IPS-18a (cell line): ENCODE results near the gene VAC14.

Experiments
- H3K27ac ChIP-seq: one replicate; pipeline ENCODE4 v1.5.1; 2013; ENCODE audit warnings: low read length
- H3K27me3 ChIP-seq: one replicate; pipeline ENCODE4 v1.6.1; 2013; ENCODE audit warnings: mild to moderate bottlenecking, low read length; ENCODE audit not compliant: control insufficient read depth, insufficient read depth
- H3K36me3 ChIP-seq: one replicate; pipeline ENCODE4 v1.6.1; 2013; ENCODE audit warnings: low read depth, low read length; ENCODE audit not compliant: control insufficient read depth
- H3K4me1 ChIP-seq: one replicate; pipeline ENCODE4 v1.6.1; 2013; ENCODE audit warnings: low read depth, low read length; ENCODE audit not compliant: control insufficient read depth
- H3K4me3 ChIP-seq: one replicate; pipeline ENCODE4 v1.5.1; 2013; ENCODE audit warnings: low read length
- H3K9ac ChIP-seq: one replicate; pipeline ENCODE4 v1.6.1; 2013; ENCODE audit warnings: mild to moderate bottlenecking, low read length, moderate library complexity
- H3K9me3 ChIP-seq: one replicate; pipeline ENCODE4 v1.6.1; 2013; ENCODE audit warnings: low read depth, low read length; ENCODE audit not compliant: control insufficient read depth

Gene VAC14

GRCh38 chr16:70685061-70685937 is 115.7 kb downstream of the VAC14 start:
- peaks cover 12% of the 10 kb centered on the region for H3K4me1 ChIP-seq
- no peaks in the 10 kb centered on the region for H3K9me3 ChIP-seq
- peak overlapping the region; percentile 72 for H3K4me3 ChIP-seq
- no peak overlapping the region for H3K27ac ChIP-seq
- no peaks in the 10 kb centered on the region for H3K36me3 ChIP-seq
- peaks cover 5% of the 10 kb centered on the region for H3K27me3 ChIP-seq
- H3K9ac ChIP-seq = peak overlapping the region; percentile 50

- H3K27ac ChIP-seq = no peak overlapping the region
- H3K4me1 ChIP-seq = peaks cover 12% of the 10 kb centered on the region
- no peaks in the 10 kb centered on the region for H3K36me3 ChIP-seq
- H3K9me3 ChIP-seq = no peaks in the 10 kb centered on the region
- peaks cover 5% of the 10 kb centered on the region for H3K27me3 ChIP-seq
- peak overlapping the region; percentile 72 for H3K4me3 ChIP-seq
- no peak overlapping the region for H3K9ac ChIP-seq
Observed at GRCh38 chr16:70684146-70685060, 116.6 kb downstream of the VAC14 start.

- Histone ChIP-seq H3K9ac (no peak overlapping the region), H3K27me3 (peaks cover 5% of the 10 kb centered on the region), H3K27ac (no peak overlapping the region), H3K4me1 (peaks cover 12% of the 10 kb centered on the region), H3K4me3 (no peak overlapping the region), H3K36me3 (no peaks in the 10 kb centered on the region), H3K9me3 (no peaks in the 10 kb centered on the region)
Observed at GRCh38 chr16:70683146-70683944, 117.6 kb downstream of the VAC14 start.

GRCh38 chr16:70682239-70683145 is 118.5 kb downstream of the VAC14 start:
- H3K4me3 ChIP-seq = no peak overlapping the region
- peaks cover 12% of the 10 kb centered on the region for H3K4me1 ChIP-seq
- H3K27me3 ChIP-seq = peaks cover 5% of the 10 kb centered on the region
- H3K27ac ChIP-seq = no peak overlapping the region
- no peak overlapping the region for H3K9ac ChIP-seq
- no peaks in the 10 kb centered on the region for H3K36me3 ChIP-seq
- H3K9me3 ChIP-seq = no peaks in the 10 kb centered on the region

- no peak overlapping the region for H3K4me3 ChIP-seq
- no peak overlapping the region for H3K9ac ChIP-seq
- H3K36me3 ChIP-seq = peaks cover 4% of the 10 kb centered on the region
- H3K9me3 ChIP-seq = no peaks in the 10 kb centered on the region
- no peak overlapping the region for H3K27ac ChIP-seq
- peaks cover 4% of the 10 kb centered on the region for H3K4me1 ChIP-seq
- peaks cover 5% of the 10 kb centered on the region for H3K27me3 ChIP-seq
Observed at GRCh38 chr16:70681382-70682238, 119.3 kb downstream of the VAC14 start.

- H3K27ac ChIP-seq = no peak overlapping the region
- peaks cover 5% of the 10 kb centered on the region for H3K27me3 ChIP-seq
- H3K9me3 ChIP-seq = no peaks in the 10 kb centered on the region
- no peak overlapping the region for H3K9ac ChIP-seq
- H3K4me1 ChIP-seq = no peaks in the 10 kb centered on the region
- peaks cover 6% of the 10 kb centered on the region for H3K36me3 ChIP-seq
- H3K4me3 ChIP-seq = no peak overlapping the region
Observed at GRCh38 chr16:70680495-70681381, 120.2 kb downstream of the VAC14 start.

GRCh38 chr16:70679671-70680494 is 121.1 kb downstream of the VAC14 start:
- Histone ChIP-seq H3K27me3 (peaks cover 5% of the 10 kb centered on the region), H3K4me1 (no peaks in the 10 kb centered on the region), H3K9me3 (no peaks in the 10 kb centered on the region), H3K27ac (no peak overlapping the region), H3K9ac (no peak overlapping the region), H3K4me3 (no peak overlapping the region), H3K36me3 (peaks cover 7% of the 10 kb centered on the region)

- Histone ChIP-seq H3K27me3 (no peaks in the 10 kb centered on the region), H3K27ac (no peak overlapping the region), H3K4me3 (no peak overlapping the region), H3K9ac (no peak overlapping the region), H3K36me3 (peaks cover 7% of the 10 kb centered on the region), H3K9me3 (no peaks in the 10 kb centered on the region), H3K4me1 (no peaks in the 10 kb centered on the region)
Observed at GRCh38 chr16:70678898-70679670, 121.9 kb downstream of the VAC14 start.
